Measurements from ENCODE around the gene ADGRG7.

GRCh38 chr3:100574536-100574935 is 34.9 kb upstream of the ADGRG7 start:
- no peak for TF ChIP-seq CTCF (conservative IDR thresholded peaks at IDR 0.05; ENCODE audit: low read length)
- TF ChIP-seq EZH2phosphoT487 (IDR thresholded peaks at IDR 0.05; ENCODE audit: borderline replicate concordance, low read depth, low read length), result no peak

All from OCI-LY7 (cell line).